Spleen (tissue), 7 donors: Measurements from ENCODE around the gene PKD2L2.

ENCODE experiments used
- CTCF ChIP-seq, 11 experiments: fragments of 200-600 bp in 7 of 11; fragments of 450-650 bp in 4 of 11; sonication (generic) in 4 of 11; IDR thresholded peaks in 8 of 11; conservative IDR thresholded peaks in 3 of 11; 1 replicate in 7 of 11; 2 replicates in 4 of 11; pipeline versions ENCODE4 v1.4.0 to v1.8.0; 2016 to 2021; ENCODE audit warnings: antibody characterized with exemption in 11 of 11, inconsistent platforms in 4 of 11, mild to moderate bottlenecking in 1 of 11
- POLR2A ChIP-seq, 3 donors: fragments of 450-650 bp; IDR thresholded peaks; one replicate each; pipeline ENCODE4 v1.5.1; 2017; ENCODE audit warnings: antibody characterized with exemption in 3 of 3, mild to moderate bottlenecking in 1 of 3
- donor health status: DM: no; HTN: no; CAD: no; lungs with moderate emphysema.
- donor health status: DM: no; HTN: no; CAD: no.
- donor health status: DM: no; HTN: no; CAD: no.

- TF ChIP-seq CTCF (IDR thresholded peaks at IDR 0.05 in 8 of 11, conservative IDR thresholded peaks at IDR 0.05 in 3 of 11) (no peak), POLR2A (IDR thresholded peaks at IDR 0.05) (no peak)
These were observed 68.7 kb downstream of the PKD2L2 start for GRCh38 chr5:137957948-137958347.
